GM21515 (cell line): ENCODE results near the gene FAM234A.

Experiments
- ATAC-seq: cut with Tn5 transposase; IDR thresholded peaks from one replicate; pipeline ENCODE4 v1.9.1; 2021; ENCODE audit not compliant: unreplicated experiment

Gene FAM234A

DNA sequence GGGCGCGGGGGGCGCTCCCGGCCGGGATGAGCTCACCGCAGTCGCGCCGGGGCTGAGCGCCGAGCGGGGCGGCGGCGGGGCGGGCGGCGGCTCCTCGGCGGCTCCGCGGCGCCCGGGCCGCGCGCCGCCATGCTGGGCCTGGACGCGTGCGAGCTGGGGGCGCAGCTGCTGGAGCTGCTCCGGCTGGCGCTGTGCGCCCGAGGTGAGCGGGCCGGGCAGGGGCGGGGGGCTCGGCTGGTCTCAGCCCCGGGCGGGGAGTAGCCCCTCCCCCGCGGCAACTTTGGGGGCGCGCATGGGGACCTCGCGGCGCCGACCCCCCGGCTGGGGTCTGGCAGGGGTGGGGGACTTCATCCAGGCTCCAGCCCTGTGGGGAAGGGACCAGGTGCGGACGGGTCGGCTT, 45.9 kb downstream of the FAM234A start, which contains the start of gene ARHGDIG:
ARHGDIG (plus strand) TSS at position 40 of the 400 bp plus-strand sequence; CDS start at position 130, 90 bp downstream.
- ATAC-seq = no peak

DNA sequence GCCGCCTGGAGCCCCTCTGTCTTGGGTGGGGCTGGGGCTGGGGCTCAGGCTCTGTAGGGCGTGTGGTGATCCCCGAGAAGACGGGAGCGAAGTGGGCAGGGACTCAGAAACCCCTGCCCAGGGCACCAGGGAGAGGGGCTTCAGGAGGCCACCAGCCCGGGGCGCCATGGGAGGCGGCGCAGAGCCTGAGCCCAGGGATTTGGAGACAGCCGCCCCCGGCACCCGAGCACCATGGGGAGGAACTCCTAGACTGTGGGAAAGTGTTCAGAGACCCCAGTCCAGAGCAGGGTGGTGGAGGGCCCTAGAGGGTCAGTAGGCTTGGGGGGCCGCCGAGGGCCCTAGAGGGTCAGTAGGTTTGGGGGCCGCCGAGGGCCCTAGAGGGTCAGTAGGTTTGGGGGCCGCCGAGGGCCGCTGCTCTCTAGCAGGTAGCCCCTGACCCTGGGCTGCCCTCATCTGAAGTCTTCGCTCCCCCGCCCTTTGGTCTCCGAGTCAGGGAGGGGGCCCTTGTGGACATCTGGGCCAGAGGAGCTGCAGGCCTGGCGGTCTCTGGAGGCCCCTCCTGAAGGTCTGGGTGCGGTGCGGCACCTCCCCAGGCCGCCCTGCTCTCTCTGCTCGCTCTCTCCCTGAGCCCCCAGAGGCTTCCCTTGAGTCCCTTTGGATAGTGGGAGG, 46.5 kb downstream of the FAM234A start:
- ATAC-seq = no peak

DNA sequence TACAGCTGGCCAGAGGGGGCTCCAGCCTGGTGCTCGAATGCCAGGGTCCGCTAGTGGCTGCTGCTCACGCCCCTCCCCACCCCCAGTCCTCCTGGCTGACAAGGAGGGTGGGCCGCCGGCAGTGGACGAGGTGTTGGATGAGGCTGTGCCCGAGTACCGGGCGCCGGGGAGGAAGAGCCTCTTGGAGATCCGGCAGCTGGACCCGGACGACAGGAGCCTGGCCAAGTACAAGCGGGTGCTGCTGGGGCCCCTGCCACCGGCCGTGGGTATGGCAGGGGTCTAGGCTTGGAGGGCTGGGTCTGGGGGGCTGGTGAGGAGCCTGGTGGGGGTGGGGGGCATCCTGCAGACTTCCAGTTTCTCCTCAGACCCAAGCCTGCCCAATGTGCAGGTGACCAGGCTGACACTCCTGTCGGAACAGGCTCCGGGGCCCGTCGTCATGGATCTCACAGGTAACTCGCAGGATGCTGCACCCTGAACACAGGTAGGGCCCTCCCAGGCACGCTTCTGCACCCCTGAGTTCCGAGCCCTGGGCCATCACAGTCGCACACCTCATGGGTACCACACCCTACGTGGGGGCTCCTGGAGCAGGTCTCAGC, 47.1 kb downstream of the FAM234A start:
- ATAC-seq = no peak

DNA sequence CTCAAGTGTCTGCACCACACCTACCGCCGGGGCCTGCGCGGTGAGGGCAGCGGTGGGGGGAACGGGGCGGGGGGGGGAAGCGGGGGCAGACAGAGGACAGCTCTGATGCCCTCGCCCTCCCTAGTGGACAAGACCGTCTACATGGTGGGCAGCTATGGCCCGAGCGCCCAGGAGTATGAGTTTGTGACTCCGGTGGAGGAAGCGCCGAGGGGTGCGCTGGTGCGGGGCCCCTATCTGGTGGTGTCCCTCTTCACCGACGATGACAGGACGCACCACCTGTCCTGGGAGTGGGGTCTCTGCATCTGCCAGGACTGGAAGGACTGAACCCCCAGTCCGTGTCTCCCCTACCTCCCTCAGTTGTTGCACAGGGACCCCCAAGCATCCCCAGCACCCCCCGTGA, 47.9 kb downstream of the FAM234A start:
- no peak for ATAC-seq

DNA sequence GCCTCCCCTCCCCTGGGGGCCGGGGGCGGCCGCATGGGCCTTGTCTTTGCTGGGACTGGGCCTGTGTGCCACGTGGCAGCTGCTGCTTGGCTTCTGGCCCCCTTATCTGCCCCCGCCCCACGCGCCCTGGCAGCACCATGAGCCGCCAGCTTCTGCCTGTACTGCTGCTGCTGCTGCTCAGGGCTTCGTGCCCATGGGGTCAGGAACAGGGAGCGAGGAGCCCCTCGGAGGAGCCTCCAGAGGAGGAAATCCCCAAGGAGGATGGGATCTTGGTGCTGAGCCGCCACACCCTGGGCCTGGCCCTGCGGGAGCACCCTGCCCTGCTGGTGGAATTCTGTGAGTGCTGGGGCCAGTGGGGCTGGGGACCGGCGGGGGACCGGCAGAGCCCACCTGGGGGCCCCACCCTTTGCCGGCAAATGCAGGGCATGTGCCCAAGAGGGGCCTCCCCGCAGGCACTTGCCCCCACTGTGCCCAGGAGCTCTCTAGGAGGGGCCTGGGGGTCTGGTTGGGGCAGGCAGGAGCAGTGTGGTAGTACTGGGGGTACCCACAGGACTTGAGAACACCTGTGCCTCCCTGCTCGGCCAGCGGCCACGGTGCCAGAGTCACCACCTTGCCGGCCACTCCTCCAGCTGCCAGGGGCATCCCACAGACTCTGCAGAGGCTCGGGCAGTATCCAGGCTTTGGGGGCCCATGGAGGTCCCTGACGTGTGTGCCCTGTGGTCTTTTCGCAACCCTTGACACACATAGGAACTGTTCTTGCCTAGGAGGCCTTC, 48.6 kb downstream of the FAM234A start, which contains the start of gene PDIA2:
PDIA2 (plus strand) TSS at position 132 of the 773 bp plus-strand sequence; CDS start at position 138, 6 bp downstream.
- no peak for ATAC-seq

DNA sequence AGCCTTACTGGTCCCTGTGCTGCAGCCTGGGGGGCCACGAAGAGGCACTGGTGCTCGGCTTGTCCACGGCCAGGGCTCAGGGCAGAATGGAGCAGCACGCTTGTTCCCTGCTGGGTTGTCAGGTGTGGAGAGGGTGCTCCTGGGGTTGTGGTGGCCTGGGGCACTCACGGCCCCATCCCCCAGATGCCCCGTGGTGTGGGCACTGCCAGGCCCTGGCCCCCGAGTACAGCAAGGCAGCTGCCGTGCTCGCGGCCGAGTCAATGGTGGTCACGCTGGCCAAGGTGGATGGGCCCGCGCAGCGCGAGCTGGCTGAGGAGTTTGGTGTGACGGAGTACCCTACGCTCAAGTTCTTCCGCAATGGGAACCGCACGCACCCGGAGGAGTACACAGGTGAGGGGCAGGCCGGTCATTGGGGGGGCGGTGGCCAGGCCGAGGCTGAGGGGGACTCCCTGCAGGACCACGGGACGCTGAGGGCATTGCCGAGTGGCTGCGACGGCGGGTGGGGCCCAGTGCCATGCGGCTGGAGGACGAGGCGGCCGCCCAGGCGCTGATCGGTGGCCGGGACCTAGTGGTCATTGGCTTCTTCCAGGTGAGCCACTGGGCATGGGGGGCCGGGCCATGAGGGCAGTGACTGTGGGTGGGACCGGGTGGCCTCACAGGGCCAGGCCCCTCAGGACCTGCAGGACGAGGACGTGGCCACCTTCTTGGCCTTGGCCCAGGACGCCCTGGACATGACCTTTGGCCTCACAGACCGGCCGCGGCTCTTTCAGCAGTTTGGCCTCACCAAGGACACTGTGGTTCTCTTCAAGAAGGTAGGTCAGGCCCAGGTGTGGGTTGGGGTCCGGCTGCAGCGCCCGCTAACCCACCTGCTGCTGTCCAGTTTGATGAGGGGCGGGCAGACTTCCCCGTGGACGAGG, 49.8 kb downstream of the FAM234A start:
- no peak for ATAC-seq

DNA sequence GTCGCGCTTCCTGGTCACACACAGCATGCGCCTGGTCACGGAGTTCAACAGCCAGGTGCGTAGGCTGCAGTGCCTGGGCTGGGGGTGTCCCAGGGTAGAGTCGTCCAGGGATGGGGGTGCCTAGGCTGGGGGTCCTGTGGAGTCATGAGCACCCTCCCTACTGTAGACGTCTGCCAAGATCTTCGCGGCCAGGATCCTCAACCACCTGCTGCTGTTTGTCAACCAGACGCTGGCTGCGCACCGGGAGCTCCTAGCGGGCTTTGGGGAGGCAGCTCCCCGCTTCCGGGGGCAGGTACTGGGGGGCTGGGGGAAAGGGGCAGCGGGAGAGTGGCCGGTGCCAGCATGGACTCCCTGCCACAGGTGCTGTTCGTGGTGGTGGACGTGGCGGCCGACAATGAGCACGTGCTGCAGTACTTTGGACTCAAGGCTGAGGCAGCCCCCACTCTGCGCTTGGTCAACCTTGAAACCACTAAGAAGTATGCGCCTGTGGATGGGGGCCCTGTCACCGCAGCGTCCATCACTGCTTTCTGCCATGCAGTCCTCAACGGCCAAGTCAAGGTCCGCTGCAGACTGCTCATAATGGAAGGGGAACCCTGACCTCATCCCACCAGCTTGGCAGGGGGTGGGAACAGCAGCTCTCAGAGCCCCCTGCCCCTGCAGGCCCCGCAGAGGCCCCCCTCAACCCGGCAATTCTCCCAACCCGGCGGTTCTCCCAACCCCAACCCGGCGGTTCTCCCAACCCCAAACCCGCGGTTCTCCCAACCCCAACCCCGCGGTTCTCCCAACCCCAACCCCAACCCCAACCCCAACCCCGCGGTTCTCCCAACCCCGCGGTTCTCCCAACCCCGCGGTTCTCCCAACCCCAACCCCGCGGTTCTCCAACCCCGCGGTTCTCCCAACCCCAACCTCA, 50.8 kb downstream of the FAM234A start:
- no peak for ATAC-seq

DNA sequence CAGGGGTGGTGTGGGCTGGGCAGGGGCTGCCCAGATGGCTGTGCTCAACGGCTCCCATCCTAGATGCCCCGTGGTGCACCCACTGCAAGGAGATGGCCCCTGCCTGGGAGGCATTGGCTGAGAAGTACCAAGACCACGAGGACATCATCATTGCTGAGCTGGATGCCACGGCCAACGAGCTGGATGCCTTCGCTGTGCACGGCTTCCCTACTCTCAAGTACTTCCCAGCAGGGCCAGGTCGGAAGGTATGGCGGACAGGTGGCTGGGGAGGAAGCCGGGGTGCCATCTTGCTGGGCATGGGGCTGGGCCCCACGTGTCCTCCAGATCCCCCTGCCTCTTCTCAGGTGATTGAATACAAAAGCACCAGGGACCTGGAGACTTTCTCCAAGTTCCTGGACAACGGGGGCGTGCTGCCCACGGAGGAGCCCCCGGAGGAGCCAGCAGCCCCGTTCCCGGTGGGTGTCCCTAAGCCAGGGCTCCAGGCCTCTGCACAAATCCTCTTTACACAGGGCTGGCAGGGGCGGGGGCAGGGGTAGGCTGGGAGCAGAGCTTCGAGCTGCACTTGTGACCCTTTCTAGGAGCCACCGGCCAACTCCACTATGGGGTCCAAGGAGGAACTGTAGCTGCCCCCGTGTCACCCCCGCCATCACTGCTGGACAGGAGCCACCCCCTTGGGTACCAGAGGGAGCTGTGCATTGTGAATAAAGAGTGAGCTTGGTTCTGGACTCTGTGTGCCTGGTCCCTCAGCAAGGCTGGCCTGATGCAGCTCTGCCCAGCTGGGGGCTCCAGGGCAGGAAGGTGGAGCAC, 52.1 kb downstream of the FAM234A start:
- no peak for ATAC-seq

DNA sequence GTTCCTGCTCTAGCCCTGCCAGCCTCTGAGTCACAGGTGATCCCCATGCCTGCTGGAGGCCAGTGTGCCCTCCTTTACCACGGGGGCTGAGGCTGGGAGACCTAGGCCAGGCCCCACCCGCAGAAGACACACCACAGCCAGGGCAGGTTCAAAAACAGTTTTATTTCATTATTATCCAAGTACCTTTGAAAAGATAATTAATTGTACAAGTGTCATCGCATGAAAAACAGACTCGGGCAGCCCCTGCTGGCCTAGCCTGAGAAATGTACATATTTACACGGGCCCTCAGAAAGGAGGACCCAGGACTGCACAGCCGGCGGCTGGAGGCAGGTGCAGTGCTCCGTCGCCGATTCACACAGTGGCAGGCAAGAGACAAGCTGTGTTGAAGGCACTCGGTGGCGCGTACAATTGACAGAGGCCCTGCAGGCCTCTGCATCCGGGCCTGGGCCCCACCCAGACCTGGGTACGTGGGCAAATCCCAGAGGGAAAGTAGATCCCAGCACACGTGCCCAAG, 52.7 kb downstream of the FAM234A start:
- ATAC-seq = no peak

DNA sequence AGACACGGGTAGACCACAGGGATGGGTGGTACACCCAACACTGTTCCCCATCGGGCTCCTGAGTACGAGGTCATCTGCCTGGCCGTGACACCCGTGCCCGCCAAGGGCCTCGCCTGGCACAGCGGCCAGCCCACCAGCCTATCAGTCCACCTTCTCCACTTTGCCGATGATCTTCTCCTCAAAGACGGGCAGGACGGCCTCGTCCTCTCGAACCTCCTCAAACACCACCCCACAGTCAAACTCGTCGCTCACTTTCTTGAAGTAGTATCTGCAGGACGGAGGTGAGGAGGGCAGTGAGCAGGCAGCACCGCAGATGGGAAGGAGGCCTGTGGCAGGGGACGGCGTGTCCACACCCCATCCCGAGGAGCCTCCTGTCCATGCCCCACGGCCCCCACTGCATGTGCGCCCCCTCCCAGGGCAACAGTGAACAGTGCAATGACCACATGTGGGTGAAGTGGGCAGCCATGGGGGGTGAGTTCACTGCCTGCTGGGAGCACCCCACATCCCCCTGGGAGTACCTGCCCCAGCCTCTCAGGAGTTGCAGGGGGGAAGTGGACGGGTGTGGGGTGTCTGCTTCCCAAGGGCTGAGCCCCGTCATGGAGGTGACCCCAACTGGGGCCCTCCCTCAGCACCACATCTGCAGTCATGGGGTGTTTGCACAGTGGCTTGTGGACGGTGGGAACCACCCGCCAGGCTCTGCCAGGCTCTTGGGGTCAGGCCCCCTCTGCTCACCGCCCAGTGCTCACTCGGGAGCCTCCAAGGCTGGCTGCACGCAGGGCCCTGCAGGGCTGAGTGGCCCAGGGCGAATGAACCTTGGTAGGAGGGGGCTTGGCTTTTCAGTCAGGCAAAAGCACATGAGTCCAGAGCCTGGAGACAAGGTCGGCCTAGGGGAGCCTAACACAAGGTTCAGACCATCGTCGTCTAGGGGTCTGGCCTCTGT, 53.6 kb downstream of the FAM234A start:
- ATAC-seq = no peak

DNA sequence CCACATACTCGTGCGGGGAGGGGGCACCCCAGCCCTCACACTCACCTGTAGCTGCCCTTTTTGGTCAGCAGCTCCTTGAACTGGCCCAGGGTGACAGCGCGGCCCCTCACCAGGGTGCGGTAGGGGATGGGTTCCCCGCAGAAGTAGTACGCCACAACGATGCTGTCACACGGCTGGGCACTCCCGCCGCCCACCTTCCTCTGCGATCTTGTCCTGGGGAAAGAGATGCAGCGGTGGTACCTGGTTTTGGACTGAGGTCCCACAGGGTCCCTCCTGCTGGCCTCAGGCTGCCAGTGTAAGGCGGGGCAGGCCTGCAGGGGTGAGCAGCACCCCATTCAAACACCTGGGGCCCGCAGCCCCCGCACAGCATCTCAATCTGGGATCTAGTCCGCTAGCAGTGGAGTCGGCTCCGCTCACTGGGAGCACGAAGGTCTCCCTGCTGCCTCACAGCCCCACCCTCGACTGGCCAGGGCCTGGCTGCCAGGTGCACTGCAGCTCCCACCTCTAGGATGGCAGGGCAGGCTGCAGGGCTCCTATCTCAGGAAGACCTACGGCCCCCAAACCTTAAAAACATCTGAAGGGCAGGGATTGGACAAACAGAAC, 54.9 kb downstream of the FAM234A start:
- no peak for ATAC-seq

DNA sequence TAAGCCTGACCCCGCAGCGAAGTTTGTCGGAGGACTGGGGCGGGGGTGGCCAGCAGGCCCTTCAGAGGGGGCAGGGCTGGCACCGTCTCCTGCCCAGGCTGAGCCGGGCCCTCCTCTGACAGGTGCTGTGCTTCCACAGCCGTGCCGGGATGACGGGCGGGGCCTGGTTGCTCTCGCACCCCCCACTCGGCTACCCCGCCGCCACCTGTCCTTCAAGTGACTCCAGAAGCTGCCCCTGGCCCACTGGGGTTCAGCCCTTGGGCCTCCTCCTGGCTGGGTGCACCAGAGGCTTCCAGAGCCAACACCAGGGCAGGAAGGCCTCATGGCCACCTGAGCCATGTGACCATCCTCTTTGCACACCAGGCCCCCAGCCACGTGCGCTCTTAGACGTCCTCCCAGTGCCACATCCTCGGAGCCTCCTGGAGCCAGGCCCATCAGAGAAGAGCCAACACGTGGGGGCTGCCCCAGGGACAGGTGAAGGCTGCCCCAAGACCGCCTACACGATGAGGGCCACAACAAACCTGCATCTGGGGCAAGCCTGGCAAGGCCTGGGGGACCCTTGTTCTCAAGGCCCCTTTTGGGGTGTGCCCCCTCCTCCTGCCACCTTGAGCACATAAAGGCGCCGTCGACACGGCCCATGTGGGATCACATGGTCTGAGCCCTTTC, 55.5 kb downstream of the FAM234A start:
- no peak for ATAC-seq

DNA sequence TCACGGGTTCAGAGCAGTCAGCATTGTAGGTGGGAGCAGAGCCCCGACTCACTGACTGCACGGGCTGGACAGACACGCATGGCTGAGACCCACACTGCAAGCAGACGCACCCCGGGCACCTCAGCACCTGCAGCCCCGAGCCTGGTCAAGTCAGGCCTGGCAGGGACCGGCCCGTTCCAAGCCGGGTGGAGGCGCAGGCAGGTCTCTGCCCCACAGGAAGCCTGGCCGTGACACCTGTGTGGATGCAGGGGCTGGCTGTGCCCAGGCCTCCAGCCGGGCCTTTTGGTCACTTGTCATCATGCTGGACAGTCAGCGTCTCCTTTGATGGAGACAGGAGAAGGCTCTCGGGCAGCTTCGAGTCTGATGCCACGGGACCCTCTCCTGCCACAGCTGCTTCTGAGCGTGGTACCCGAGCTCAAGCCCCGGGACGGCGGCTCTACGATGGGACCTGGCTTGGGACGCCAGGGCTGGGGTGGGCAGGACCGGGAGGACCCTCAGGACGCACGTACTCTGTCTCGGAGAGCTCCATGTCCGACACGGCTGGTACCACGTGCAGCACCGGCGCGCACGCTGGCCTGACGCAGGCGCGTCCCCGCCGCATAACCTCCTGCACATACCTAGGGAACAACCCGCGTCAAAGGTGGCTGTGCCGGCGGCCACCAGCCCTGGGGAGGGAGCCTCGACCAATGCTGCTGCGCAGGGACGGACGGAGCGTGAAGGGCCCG, 56.2 kb downstream of the FAM234A start:
- no peak for ATAC-seq

DNA sequence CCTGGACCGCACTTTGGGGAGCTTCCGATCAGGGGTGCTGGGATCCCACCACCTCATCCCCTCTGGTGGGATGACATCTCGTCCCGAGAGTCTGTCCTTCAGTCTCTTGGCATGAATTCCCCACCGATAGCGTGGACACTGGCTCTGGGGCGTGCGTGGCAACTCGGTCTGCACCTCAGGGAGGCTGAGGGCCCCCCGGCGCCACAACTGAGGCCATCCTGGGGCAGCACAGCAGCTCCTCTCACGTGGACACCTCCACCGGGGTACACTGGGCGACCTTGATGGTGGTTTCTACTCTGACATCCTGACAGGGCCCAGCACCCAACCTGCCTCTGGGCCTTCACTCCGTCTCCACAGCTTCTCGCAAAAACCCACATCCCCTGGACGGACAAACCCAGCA, 56.9 kb downstream of the FAM234A start:
- no peak for ATAC-seq

DNA sequence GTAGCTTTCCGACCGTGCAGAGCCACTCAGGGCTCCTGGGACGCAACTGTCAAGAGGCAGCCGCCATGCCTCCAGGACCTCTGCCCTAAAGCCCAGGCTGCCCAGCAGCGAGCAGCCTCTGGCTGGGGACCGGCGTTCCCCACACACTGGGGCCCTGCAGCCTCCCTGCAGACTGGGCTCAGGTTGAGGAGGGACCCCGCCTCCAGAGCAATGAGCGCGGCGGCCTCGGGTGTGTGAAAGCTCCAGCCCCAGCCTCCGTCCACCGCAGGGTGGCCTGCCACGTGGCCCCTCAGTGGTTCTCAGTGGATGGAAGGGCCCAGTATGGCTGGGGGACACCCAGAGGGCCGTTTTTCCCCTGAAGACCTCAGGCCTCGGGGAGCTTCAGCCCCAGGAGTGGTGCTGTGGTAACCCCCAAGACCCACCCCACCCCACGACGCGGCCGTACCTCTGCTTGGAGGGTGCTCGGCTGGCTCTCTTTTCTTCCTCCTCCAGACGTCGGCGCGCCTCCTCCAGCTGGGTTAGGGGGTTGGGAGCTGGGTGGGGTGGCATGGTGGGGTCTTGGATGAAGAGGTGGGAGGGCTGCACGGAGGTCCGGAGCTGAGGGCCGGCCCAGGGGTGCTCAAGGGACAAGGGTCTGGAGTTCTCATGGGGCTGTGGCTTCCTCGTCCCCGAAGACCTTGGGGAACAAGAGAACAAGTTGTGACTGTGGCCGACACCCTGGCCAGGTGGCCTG, 58.6 kb downstream of the FAM234A start:
- no peak for ATAC-seq
